H1 (cell line): ENCODE results near the gene PDZRN4. TPM values are rescaled to one million over a fixed set of nuclear protein-coding genes. Genes with fewer than 3 reads are reported as not detected.

Experiments used
- CTCF ChIA-PET: fragments of 300-600 bp; sonication (Branson Sonifier 250); formaldehyde crosslinking; loops from one replicate; lab custom pipeline; 2021; ENCODE audit not compliant: partially characterized antibody; lab: Charles Lee
- POLR2A ChIA-PET: fragments of 300-600 bp; sonication (Branson Sonifier 250); formaldehyde crosslinking; loops from one replicate; lab custom pipeline; 2021; ENCODE audit warnings: inconsistent platforms; ENCODE audit not compliant: partially characterized antibody; lab: Charles Lee
- DNase-seq, 2 experiments: peaks; one replicate each; pipeline versions ENCODE4 v3.0.0 to v3.0.0-alpha.2; 2010 to 2022; ENCODE audit warnings: low spot score in 2 of 2, low read depth in 1 of 2, mixed read lengths in 1 of 2
- FAIRE-seq: peaks from 2 replicates; lab custom pipeline; 2011; peaks lifted over from hg19 to GRCh38; lab: Jason Lieb, UNC
- H2AFZ ChIP-seq: 2 replicates; pipeline ENCODE4 v1.8.1; 2012; ENCODE audit warnings: low read length, inconsistent platforms
- H2AK5ac ChIP-seq: 2 replicates; pipeline ENCODE4 v1.6.1; 2013; ENCODE audit warnings: low read depth, low read length
- H2BK120ac ChIP-seq: replicated peaks from 2 replicates; pipeline ENCODE3; 2013; ENCODE audit warnings: low read depth, low read length, inconsistent platforms
- H2BK12ac ChIP-seq: 2 replicates; pipeline ENCODE4 v1.6.1; 2013; ENCODE audit warnings: low read depth, low read length
- H2BK15ac ChIP-seq: 2 replicates; pipeline ENCODE4 v1.6.1; 2013; ENCODE audit warnings: low read length
- H2BK20ac ChIP-seq: 2 replicates; pipeline ENCODE4 v1.6.1; 2013; ENCODE audit warnings: low read length
- H2BK5ac ChIP-seq: 2 replicates; pipeline ENCODE4 v1.6.1; 2013; ENCODE audit warnings: low read depth, low read length
- H3K14ac ChIP-seq: 2 replicates; pipeline ENCODE4 v1.6.1; 2013; ENCODE audit warnings: inconsistent platforms; ENCODE audit not compliant: insufficient read length
- H3K18ac ChIP-seq: 2 replicates; pipeline ENCODE4 v1.6.1; 2013; ENCODE audit warnings: low read length; ENCODE audit errors: extremely low read depth
- H3K23ac ChIP-seq: 2 replicates; pipeline ENCODE4 v1.6.1; 2013; ENCODE audit warnings: inconsistent platforms; ENCODE audit not compliant: insufficient read length
- H3K23me2 ChIP-seq: 2 replicates; pipeline ENCODE4 v1.6.1; 2013; ENCODE audit warnings: low read depth, low read length
- H3K27ac ChIP-seq: 2 replicates; pipeline ENCODE4 v1.6.1; 2011; ENCODE audit warnings: low read depth, low read length, inconsistent platforms
- H3K27me3 ChIP-seq, 4 experiments: replicated peaks in 1 of 4; 1 replicate in 1 of 4; 2 replicates in 3 of 4; pipeline versions ENCODE4 v1.6.1 to v1.8.1; 2011 to 2013; ENCODE audit warnings: low read length in 3 of 4, mild to moderate bottlenecking in 3 of 4, inconsistent platforms in 2 of 4, mixed read lengths in 2 of 4, moderate library complexity in 1 of 4; ENCODE audit not compliant: control insufficient read depth in 3 of 4, insufficient read depth in 3 of 4; ENCODE audit errors: extremely low read depth in 1 of 4
- H3K36me3 ChIP-seq, 4 experiments: 2 replicates each; pipeline versions ENCODE4 v1.6.1 to v1.8.1; 2011 to 2013; ENCODE audit warnings: mild to moderate bottlenecking in 4 of 4, low read length in 3 of 4, moderate library complexity in 2 of 4, control low read depth in 1 of 4, inconsistent platforms in 1 of 4; ENCODE audit not compliant: insufficient read depth in 4 of 4, control insufficient read depth in 2 of 4
- H3K4ac ChIP-seq: replicated peaks from 2 replicates; pipeline ENCODE3; 2013; ENCODE audit warnings: low read length, low read depth, mixed read lengths, inconsistent platforms; ENCODE audit not compliant: insufficient read length
- H3K4me1 ChIP-seq, 4 experiments: replicated peaks in 1 of 4; 1 replicate in 1 of 4; 2 replicates in 3 of 4; pipeline versions ENCODE4 v1.6.1 to v1.8.1; 2011 to 2013; ENCODE audit warnings: low read length in 3 of 4, inconsistent platforms in 2 of 4, mixed read lengths in 1 of 4; ENCODE audit not compliant: insufficient read depth in 4 of 4, control insufficient read depth in 3 of 4
- H3K4me2 ChIP-seq, 2 experiments: 2 replicates each; pipeline versions ENCODE4 v1.6.1 to v1.8.1; 2011 to 2013; ENCODE audit warnings: low read depth in 2 of 2, low read length in 2 of 2, control low read depth in 1 of 2, inconsistent platforms in 1 of 2, mild to moderate bottlenecking in 1 of 2; ENCODE audit not compliant: insufficient read depth in 1 of 2
- H3K4me3 ChIP-seq, 4 experiments: fragments of 200-600, 300-600 bp in 1 of 4; sonication (generic), shearing (Covaris generic), sonication (Bioruptor Twin) in 1 of 4; 2 replicates each; pipeline versions ENCODE4 v1.5.1 to v1.8.1; 2011 to 2016; ENCODE audit warnings: low read length in 4 of 4, low read depth in 3 of 4, control low read depth in 2 of 4, inconsistent platforms in 2 of 4, mild to moderate bottlenecking in 2 of 4, mixed read lengths in 1 of 4, moderate library complexity in 1 of 4; ENCODE audit not compliant: insufficient read depth in 2 of 4; ENCODE audit errors: extremely low read depth in 1 of 4
- H3K56ac ChIP-seq: replicated peaks from 2 replicates; pipeline ENCODE3; 2013; ENCODE audit warnings: low read depth, mild to moderate bottlenecking, mixed read lengths, low read length, inconsistent platforms; ENCODE audit not compliant: insufficient read length
- H3K79me1 ChIP-seq: 2 replicates; pipeline ENCODE4 v1.6.1; 2013; ENCODE audit warnings: low read depth, low read length, control low read depth
- H3K79me2 ChIP-seq, 2 experiments: 2 replicates each; pipeline versions ENCODE4 v1.6.1 to v1.8.1; 2012 to 2013; ENCODE audit warnings: low read length in 2 of 2, mild to moderate bottlenecking in 2 of 2, inconsistent platforms in 1 of 2; ENCODE audit not compliant: insufficient read depth in 2 of 2, control insufficient read depth in 1 of 2
- H3K9ac ChIP-seq, 4 experiments: replicated peaks in 1 of 4; 1 replicate in 1 of 4; 2 replicates in 3 of 4; pipeline versions ENCODE4 v1.6.1 to v1.8.1; 2011 to 2013; ENCODE audit warnings: low read depth in 3 of 4, low read length in 3 of 4, control low read depth in 2 of 4, mild to moderate bottlenecking in 2 of 4, moderate library complexity in 2 of 4, inconsistent platforms in 1 of 4; ENCODE audit errors: extremely low read depth in 1 of 4
- H3K9me3 ChIP-seq, 2 experiments: 2 replicates each; pipeline versions ENCODE4 v1.6.1 to v1.8.1; 2012 to 2013; ENCODE audit warnings: mild to moderate bottlenecking in 2 of 2, moderate library complexity in 2 of 2, control low read depth in 1 of 2, inconsistent platforms in 1 of 2, low read depth in 1 of 2, low read length in 1 of 2, mixed read lengths in 1 of 2; ENCODE audit not compliant: insufficient read depth in 2 of 2
- H4K20me1 ChIP-seq, 2 experiments: replicated peaks in 1 of 2; 2 replicates each; pipeline versions ENCODE3 to v1.8.1; 2011 to 2013; ENCODE audit warnings: inconsistent platforms in 2 of 2, low read length in 2 of 2, mild to moderate bottlenecking in 1 of 2; ENCODE audit not compliant: insufficient read depth in 2 of 2, control insufficient read depth in 1 of 2
- H4K5ac ChIP-seq: 2 replicates; pipeline ENCODE4 v1.6.1; 2013; ENCODE audit warnings: low read length, low read depth, mixed read lengths, inconsistent platforms; ENCODE audit not compliant: insufficient read length
- H4K8ac ChIP-seq: 2 replicates; pipeline ENCODE4 v1.8.0; 2013; ENCODE audit warnings: mild to moderate bottlenecking, moderate library complexity, low read length, inconsistent platforms; ENCODE audit not compliant: insufficient read depth; ENCODE audit errors: extremely low read depth
- H4K91ac ChIP-seq: replicated peaks from 2 replicates; pipeline ENCODE3; 2013; ENCODE audit warnings: low read length, mixed read lengths, inconsistent platforms; ENCODE audit not compliant: insufficient read length
- BRCA1 ChIP-seq: IDR thresholded peaks from 2 replicates; pipeline ENCODE4 v1.6.1; 2012; ENCODE audit warnings: low read depth, low read length, improper control_type of control experiment
- FOSL1 ChIP-seq: IDR thresholded peaks from 2 replicates; pipeline ENCODE4 v1.6.1; 2011; ENCODE audit warnings: mild to moderate bottlenecking, low read depth, low read length, moderate library complexity; ENCODE audit not compliant: insufficient read depth
- SP4 ChIP-seq: IDR thresholded peaks from 2 replicates; pipeline ENCODE4 v1.6.1; 2012; ENCODE audit warnings: low read length, inconsistent platforms
- polyA plus RNA-seq, 7 experiments: library from polyadenylated mRNA; depleted of rRNA in 3 of 7; stranded (reverse) in 5 of 7; unstranded in 2 of 7; fragments of >200 nt in 5 of 7; fragments of 200-250 nt in 2 of 7; gene quantifications; 1 replicate in 5 of 7; 2 replicates in 1 of 7; 4 replicates in 1 of 7; pipeline versions ENCODE4 v1.2.1 to v1.2.3, GENCODE V29; 2011 to 2013; ENCODE audit warnings: missing spikeins in 2 of 7, mixed read lengths in 2 of 7
- total RNA-seq: library from RNA; stranded (reverse); fragmentation: NEBNext Ultra II Directional; extraction: Animal tissue kit (Norgen Biotek cat#: 25700); gene quantifications from 2 replicates; pipeline ENCODE4 v1.2.1, GENCODE V29; 2021

The PDZRN4 gene
- total and polyA plus RNA-seq, 2 of the 8 experiments (the other 6 are each of a cell fraction or from before 2014, with no cell fraction given): not detected

DNA sequence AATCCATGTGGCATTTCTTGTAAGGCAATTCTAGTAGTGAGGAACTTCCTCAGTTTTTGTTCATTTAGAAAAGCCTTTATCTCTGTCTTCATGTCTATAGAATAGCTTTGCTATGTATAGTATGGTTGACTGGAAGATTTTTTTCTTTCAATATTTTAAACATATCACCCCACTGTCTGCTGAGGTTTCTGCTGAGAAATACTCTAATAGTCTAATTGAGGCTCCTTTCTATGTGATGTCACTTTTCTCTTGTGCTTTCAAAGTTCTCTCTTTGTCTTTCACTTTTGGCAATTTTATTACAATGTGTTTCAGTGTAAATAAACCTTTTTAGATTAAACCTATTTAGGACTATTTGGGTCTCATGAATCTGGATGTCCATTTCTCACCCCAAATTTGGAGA is 192.8 kb downstream of the PDZRN4 start:
- H3K4me1 ChIP-seq: no peaks in the 10 kb centered on the region
- no peak overlapping the region for H3K14ac ChIP-seq
- no peaks in the 10 kb centered on the region for H4K20me1 ChIP-seq
- CTCF ChIA-PET: no interaction called here
- no peak overlapping the region for H3K4me2 ChIP-seq
- H3K23ac ChIP-seq: no peak overlapping the region
- no peak overlapping the region for H2BK15ac ChIP-seq
- H3K9me3 ChIP-seq: 0 out of 4 replicates have a peak, but pooled peaks cover 0 to 3% of the 10 kb centered on the region in 2 experiments
- H2AK5ac ChIP-seq: no peak overlapping the region
- no peak overlapping the region for H4K8ac ChIP-seq
- H4K91ac ChIP-seq: no peak overlapping the region
- H2BK120ac ChIP-seq: no peak overlapping the region
- no peak overlapping the region for H3K56ac ChIP-seq
- no peak overlapping the region for H2BK12ac ChIP-seq
- POLR2A ChIA-PET: interaction anchor here (0.6 kb wide), 1 partner anchor 77 kb away, joined by 3 read pairs; no protein-coding TSS in a partner anchor
- no peaks in the 10 kb centered on the region for H3K79me1 ChIP-seq
- H3K79me2 ChIP-seq: no peaks in the 10 kb centered on the region
- no peak overlapping the region for H3K18ac ChIP-seq
- no peaks in the 10 kb centered on the region for H3K23me2 ChIP-seq
- no peaks in the 10 kb centered on the region for H3K27me3 ChIP-seq
- H3K4ac ChIP-seq: no peak overlapping the region
- H4K5ac ChIP-seq: no peak overlapping the region
- H2AFZ ChIP-seq: no peak overlapping the region
- no peak for DNase-seq
- no peak overlapping the region for H3K27ac ChIP-seq
- H2BK20ac ChIP-seq: no peak overlapping the region
- H2BK5ac ChIP-seq: no peak overlapping the region
- H3K9ac ChIP-seq: no peak overlapping the region
- no peaks in the 10 kb centered on the region for H3K36me3 ChIP-seq
- TF ChIP-seq SP4 (no peak), BRCA1 (no peak), FOSL1 (no peak)
- no peak overlapping the region for H3K4me3 ChIP-seq
- no peak for FAIRE-seq
